NCI-H2081 treated with DMSO at 0.1 percent for 48 hours (cell line): ENCODE results near the gene KCTD16.

Experiments
- DNase-seq: peaks from one replicate; lab custom pipeline; 2025; lab: John Stamatoyannopoulos, UW

KCTD16 gene

DNA sequence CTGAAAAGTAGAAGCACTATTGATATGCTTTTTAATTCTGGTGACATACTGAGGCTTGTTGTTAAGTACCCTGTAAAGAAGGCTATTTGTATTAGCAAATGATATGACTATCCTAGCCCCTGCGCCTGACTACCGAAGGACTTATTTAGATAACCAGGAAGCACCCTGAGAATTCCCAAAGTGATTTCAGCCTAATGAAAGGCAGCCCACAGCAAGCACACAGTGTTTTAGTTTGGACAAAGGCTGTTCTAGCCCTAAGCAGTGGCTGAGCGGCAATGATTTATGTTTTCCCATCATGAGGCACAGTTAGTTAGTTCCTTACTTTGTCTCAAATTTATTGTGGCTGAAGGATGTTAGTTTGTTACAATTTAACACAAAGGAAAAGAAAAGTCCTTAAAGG lies 235.3 kb downstream of the KCTD16 start:
- peak; percentile 15 for DNase-seq

DNA sequence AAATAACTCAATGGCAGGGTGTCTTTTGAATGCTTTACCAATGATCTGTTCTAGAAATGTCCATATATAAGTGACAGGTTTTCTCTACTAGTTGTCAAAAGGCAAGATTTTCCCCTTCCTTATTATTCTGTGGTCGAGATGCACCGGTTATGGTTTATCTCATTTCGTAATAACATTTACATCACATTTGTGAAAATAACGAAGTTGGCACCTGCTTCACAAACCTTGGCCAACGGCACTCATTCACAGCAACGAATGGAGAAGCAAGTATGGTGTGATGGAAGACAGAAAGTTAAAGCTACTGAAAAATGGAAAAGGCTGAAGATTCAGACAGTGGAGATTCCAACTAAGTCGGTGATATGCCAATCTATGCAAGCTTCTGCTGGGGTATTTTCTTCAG lies 235.8 kb downstream of the KCTD16 start:
- no peak for DNase-seq

DNA sequence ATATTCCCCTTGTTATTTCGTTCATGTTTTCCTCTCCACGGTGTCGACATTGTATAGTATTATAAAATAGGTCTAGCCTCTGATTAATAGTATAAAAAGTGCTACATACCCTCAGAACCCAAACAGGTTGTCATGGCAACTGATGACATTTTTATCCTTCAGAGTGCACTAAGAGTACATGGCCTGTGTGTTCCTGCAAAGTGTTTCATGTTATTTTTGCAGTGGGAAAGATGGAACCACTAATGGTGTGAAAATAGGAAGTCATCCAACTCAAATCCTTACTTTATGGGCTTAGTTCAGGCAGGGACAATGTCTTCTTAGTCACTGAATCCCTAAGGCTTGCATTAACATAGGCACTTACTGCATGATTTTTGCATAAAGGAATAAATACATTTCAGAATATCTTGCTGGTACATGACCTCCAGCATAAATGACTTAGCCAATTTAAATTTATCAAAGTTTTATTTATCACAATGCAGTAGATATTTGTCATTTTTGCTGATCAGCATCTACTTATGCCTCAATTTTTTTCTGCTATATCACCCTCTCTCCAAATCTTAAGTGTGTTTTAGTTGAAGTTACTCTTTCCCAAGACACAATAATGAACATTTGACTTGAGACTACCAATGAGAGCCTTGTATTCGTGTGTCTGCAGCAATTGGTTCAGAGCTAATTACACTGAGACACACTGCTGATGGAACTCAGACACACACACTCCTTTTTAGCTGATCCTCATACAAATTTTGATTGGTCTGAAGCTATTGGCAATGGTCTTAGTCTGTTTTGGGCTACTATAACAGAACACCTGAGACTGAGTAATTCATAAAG lies 243.7 kb downstream of the KCTD16 start:
- DNase-seq, result no peak

DNA sequence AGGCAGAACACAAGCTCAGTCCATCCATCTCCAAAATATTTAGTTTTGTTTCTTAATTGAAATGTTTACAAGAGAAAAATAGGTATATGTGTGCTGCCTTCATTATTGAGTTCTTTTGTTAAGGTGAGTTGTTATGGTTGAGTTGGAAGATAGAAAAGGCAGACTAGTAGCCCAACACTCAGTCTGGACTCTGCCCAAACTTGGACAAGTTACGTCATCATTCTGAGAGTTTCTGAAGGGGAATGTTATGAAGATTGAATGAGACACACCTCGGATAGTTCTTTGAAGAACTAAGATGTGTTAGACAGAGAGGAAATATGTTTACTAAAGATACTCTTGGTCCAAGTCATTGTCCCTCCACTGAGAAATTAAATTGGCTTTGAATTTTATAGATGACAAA lies 245.5 kb downstream of the KCTD16 start:
- DNase-seq, result no peak

DNA sequence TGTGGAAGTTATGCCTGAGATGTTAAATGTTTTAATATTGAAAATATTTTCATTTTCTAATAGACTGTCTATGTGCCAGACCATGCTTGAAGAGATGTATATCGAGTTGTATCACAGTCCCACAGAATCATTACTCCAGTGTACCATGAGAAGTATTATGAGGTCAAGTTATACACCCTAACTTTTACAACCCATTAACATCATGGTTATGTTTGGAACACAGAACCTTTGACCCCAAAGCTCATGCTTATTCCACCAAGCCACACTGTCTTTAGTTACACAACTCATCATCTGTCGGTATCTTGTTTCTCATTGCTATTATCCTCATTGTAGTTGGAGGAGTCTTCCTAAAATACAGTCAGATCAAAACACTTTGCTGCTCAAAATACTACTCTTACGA lies 248.0 kb downstream of the KCTD16 start:
- DNase-seq, result no peak

DNA sequence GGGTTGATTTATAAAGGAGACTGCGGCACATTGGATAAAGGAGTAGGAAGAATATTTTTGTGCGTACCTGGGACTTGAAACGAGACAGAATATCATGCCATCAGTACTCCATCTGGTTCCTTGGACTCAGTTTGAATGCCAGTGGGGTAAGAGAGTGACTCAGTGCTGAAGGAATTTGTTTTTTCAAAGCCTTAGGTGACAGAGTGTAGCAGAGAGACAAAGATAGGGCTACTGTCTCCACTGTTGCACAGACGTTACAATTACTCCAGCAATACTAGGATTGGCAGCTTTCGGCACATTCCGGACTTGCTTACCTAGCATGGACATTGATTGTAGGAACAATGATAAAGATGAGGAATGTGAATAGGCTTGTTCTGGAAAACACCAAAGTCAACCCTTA lies 250.7 kb downstream of the KCTD16 start:
- DNase-seq, result no peak

DNA sequence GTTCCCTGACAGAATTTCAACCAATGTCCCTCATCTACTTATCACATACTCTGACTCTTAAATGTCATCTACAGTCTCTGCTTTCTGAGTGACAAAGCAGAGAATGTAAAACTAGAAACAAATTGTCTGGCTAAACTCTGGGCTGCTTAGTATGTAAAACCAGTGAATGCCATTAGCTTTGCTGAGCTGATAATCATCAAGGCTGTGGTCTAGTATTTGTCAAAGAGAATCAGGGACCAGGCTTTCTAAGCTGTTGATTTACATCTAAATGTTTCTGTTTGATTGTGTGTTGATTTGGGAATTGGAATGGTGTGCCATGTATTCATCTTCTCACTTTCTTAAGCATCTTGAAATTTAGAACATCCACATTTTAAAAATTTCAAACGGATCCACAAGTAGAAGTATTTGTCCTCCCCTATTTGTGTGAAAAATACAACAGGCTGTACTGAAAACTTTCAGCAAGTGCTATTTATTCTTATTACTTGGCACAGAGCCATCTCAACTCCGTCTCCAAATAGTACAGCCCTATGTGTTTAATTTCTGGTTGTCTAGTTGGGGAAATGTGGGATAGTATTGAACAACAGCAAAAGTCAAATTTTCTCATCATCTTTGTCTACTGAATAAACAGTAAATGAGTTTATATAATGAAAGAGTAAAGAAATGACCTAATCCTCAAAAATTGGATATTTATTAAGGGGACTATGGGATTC lies 251.5 kb downstream of the KCTD16 start:
- no peak for DNase-seq

DNA sequence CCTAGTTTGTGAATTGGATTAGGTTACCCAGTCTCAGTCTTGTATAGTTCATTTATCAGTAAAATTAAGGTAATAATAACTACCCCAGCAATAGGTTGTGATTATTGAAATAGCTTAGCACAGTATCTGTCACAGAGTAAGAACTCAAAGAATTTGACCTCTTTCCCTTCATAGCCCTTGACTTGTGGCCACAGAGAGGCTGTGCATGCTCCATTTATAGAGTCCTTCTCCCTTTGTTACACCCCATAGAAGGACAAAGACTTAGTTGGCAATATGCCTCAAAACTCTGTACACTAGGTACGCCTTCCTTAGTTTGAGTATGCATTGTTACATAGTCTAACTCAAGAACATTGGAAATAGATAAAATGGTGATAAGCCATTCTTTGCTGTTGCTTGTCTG lies 257.2 kb downstream of the KCTD16 start:
- no peak for DNase-seq

DNA sequence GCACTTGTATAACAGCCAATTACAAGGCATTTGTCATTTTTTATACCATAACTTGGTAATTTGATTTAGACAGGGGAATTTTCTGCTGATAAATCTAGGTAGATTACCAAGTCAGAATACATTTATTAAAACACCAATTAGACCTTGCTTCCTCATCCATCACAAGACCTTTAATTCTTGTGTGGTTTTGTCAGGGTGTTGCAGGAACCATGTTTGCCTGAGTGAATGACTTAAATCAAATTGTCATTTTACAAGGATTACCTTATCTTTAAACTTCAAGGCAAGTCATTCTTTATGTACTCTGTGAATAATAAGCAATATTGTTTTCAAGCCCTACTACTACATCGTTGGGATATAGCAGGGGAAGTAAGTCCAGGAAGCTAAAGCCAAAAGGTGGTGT lies 257.7 kb downstream of the KCTD16 start:
- no peak for DNase-seq

DNA sequence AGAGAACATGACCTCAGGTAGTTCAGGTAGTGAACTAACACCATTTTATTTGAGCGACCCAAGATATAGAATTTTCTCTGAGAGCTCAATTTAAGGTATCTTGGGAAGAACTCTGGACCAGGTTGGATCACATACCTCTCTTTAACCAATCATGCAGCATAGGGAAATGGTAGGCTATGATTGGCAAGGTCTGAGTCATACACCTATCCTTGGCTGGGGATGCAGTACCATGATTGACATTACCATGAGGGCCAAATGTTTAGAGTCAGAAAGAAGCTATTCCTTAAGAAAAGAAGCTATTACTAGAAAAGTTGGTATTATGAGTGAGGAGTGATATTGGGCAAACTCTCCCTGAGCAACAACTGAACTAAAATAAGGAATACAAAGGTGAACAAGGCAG lies 258.7 kb downstream of the KCTD16 start:
- no peak for DNase-seq

DNA sequence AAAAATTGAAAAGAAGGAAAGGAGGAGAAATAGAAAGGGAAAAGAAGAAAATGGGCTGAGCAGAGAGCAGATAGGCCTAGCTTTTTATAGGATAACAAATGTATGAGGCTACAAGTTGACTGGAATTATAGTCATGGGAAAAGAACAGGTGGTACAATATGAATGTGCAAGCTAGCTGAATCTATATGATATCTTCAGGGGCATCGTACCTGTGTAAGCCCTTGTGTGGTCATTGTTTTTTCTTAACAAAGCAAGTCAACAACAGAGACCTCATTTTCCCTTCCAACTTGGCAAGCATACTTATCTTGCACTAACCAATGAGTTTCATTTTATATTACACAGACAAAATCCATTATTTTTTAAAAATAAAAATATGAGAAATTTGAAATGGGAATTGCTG lies 259.2 kb downstream of the KCTD16 start:
- no peak for DNase-seq

DNA sequence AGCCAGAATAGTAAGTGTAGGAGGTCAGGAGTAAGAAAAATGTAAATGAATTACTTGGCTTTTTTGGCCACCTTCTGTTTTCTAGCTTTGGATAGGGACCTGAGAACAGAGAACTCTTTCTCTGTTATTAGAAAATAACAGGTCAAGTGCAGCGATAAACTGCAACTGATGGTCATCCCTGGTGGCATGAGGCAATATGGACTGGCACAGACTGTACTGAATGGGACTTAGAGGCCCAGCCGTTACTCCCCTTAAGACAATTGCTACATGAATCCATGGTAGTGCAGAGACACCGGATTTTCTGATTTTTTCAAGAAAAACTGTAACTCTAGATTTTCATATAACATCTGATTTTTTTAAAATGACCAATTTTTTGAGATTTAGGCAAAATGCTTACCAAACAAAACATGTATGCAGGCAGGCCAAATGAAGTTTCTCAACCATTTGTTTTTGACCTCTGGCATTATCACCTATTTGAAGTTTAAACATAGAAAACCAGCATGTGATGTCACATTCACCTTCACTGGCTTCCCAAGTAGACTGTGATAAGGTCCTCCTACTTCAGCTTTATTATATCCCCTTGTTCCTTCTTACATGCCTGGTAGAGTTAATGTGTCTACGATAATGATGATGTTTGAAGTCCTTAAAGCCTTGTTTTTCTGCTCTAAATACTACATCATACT lies 262.6 kb downstream of the KCTD16 start:
- DNase-seq, result no peak

DNA sequence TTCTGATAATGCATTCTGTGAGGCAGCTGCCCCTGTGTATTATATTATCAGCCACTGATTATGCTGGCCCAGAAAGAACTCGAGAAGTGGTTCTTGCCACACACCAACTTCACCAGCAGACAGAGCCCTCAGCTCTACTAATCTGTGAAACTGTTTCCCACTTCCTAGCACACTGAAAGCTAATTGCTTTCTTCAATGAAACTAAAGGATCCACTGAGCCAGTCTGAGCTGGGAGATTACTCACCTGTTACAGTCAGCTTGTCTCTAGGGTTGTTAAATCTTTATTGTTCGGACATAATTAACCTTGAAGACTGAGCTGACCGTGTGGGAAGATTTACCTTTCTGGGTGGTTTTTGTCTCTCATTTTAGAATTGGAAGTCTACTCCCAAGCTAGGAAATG lies 263.2 kb downstream of the KCTD16 start:
- no peak for DNase-seq

DNA sequence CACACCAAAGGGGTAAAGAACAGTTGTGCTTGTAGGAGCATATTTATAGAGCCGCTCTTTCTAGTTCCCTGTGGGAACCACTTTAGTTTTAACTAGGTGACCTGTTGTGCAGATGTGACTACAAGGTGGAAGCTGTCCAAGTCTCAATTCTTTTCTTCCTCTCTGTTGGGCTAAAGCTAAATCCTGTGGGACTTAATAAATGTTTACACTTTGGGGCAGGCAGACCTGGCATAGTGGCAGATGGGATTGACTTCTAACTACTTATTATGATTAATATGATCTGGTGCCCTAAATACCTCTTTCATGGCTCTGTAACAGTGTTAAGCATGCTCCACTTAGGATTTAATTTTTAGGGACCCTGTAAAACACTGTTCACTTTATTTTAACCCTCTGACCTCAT lies 265.3 kb downstream of the KCTD16 start:
- peak; percentile 84 for DNase-seq

DNA sequence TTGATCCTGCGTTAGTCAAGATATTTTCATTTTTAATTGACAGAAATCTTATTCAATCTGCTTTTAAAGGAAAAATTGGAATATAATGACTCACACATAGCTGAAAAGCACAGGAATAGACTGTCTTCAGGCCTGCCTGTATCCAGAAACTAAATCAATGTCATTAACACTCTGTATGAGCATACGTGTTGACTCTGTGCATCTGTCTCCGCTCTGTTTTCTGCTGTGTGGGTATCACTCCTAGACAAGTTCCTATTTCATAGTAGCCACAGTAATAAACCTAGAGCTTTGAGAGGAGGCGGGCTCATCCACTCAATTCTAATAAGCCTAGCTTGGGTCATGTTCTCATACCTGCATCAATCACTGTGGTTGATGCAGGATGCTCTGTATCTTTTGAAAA lies 267.6 kb downstream of the KCTD16 start:
- DNase-seq, result no peak

DNA sequence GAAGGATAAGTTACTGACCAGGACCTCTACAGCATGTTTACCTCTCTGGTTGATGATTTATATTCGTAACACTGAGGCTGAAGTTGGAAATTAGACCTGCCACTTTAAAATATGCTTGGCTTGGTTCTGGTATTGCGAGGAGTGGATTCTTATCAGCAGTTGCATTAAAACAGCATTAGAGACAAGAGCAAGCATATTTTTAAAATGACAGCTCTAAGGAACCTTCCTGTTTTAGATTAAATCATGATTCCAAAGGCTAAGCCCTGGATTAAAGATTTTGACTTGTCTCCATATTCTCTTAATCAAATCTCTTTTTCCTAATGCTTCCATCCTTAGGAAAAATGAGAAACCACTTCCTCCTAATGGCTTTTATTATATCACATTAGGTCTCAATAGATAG lies 277.8 kb downstream of the KCTD16 start:
- no peak for DNase-seq

DNA sequence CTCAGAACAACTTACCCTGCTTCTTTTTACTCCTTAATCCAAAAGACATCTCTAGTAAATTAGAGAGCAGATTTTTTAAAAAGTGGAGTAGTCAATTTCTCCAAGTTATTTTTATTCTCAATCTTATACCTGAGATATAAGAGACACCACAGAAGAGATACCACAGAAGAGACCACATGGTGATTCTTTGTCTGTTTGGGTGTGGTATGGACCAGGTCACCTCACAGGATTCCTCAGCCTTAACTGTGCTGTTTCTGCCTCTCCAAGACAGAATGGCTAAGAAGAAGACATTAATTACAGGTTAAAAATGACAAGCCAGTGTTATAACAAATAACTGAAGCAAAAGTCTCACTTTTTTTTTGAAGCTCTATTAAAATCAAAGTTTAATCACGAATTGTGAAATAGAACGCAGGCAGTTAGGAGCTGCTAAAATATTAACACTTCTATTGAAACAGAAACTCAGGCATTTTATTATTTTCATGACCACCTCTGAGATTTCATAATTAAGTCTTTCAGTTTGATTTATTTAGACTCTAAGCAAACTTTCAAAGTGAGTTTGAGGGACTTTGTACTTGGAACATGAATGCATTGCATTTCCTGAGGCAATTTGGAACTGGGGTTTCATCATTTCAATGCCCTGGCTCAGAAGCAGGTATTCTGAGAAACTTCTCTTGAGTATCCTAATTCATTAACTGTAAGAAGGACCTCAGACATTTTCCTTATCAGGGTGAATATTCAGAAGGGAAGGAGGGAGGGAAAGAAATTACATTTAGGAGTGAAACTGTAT lies 280.7 kb downstream of the KCTD16 start:
- DNase-seq, result no peak

DNA sequence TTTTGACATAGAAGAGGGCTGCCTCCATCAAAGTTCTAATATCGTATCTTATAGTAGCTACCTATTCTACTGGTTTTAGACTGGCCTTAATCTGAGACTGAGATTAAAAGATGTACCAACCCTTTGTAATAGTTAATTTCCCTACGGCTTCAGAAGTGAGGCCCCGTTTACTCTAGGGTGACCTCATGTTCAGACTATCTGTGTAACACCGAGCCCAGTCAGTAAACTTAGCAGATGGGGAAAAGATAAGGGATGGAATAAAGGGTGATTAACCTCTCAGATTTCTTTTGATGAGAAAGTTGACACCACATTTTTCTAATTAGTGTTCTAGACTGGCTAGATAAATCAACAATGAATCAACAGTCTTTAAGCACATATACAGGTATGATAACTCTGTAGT lies 283.1 kb downstream of the KCTD16 start:
- no peak for DNase-seq

DNA sequence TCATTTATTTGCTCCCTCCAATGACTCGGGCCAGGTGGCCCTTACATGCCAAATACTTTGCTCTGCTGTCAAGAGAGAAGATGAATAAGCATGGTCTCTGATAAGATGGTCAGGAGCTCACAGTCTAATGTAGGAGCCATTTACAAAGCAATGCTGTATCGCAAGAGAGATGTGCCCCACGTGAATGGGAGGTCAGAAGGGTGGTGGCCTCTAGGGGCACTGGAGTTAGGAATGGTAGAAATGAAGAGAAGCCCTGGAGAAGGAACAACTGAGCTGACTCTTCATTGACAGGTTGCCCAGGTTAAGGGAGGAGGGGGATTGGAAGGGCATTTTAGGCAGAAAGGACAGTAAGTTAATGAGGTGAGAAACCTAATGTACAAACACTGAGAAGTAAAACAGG lies 286.5 kb downstream of the KCTD16 start:
- no peak for DNase-seq

DNA sequence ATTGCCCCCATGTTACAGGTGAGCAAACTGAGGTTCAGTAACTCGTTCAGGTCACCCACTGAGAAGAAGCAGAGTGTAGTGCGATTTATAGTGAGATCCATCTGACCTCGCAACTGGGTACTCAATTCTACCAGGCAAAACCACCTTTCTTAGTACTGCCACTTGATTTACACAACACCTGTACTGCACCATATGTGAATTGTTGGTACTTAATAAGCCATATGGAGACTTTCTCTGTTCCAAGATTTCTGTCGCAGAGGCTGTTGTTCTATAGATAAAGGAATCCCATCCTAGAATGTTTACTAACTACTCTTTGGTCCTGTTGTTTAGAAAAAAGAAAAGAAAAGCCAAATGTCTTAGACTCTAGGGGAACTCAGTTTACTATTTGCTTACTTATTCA lies 287.5 kb downstream of the KCTD16 start:
- no peak for DNase-seq

DNA sequence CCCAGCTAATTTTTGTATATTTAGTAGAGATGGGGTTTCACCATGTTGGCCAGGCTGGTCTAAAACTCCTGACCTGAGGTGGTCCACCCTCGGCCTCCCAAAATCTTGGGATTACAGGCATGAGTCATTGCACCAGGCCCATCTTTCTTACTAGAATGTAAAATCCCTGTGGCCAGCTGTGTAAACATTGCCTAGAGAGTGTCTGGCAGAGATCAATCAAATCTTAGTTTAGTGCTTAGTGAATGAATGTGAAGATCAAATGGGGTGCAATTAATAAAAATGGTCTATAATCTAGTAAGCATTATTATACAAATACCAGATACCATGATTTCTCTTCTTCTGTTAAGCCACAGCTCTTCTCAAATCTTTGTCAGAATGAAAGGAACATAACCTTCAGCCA lies 289.9 kb downstream of the KCTD16 start:
- no peak for DNase-seq

DNA sequence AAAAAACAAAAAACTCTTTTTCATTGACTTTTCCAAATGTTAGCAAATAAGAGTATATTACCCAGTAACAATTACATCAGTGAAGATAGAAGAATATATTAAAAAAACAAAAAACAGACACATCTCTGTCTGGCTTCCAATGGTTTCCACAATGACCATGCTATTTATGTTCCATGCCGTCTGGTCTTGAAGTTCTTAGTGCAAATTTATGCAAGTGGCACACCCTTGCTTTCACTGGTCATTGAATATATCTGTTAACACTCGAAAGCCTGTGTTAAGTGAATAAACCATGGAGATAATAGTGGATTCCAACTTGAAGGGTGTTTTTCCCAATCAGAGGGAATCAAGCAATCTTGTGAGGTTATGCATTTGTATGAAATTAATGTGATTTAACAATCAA lies 291.9 kb downstream of the KCTD16 start:
- DNase-seq, result no peak
